ENCODE measurements around the gene PI4K2A. TPM values are rescaled to one million over a fixed set of nuclear protein-coding genes. Genes with fewer than 3 reads are reported as not detected.

PI4K2A gene
- total and polyA plus RNA-seq, 2 of the 4 experiments (the other 2 are of a cell fraction): 15.8 to 27.3 TPM

- TF ChIP-seq NFE2L2 (IDR thresholded peaks at IDR 0.05; ENCODE audit: low read depth, low read length) (no peak), RFX5 (IDR thresholded peaks at IDR 0.05; ENCODE audit: low read depth, low read length) (no peak), MXI1 (IDR thresholded peaks at IDR 0.05; ENCODE audit: borderline replicate concordance, low read depth, low read length) (peak; percentile 74; the same call in 1 of the 2 replicates)
Measured at GRCh38 chr10:97686962-97687784, 46.7 kb downstream of the PI4K2A start, which contains the start of gene AVPI1 (continued).
